ENCODE data around the gene CNPPD1.

CNPPD1 gene

DNA sequence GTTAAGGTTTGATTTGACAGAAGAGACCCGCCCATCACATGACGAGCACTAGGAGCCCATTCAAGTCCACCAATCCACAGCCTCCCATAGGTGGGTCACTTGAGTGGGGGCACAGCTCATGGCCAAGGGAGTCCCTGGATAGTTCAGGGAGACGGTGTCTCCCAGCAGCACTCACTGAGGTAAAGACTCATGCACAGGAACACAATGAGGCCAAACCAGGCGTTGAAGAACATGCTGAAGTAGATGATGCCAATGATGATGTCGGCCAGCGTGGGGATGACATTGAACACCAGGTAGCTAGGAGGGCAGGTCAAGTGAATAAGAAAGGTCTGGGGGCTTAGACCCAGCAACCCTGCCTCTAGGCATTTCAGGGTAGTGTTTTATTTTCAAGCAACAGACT, 38.1 kb upstream of the CNPPD1 start:
- H3K36me3 ChIP-seq = peaks cover 39% of the 10 kb centered on the region
- peaks cover 45 to 54% of the 10 kb centered on the region in 2 experiments for H3K4me1 ChIP-seq (ENCODE audit: control insufficient read depth in 1 of 2, insufficient read depth in 1 of 2, low read depth in 1 of 2, low read length in 1 of 2)
- H3K9me3 ChIP-seq = no peaks in the 10 kb centered on the region
- TF ChIP-seq, protein P1, sequence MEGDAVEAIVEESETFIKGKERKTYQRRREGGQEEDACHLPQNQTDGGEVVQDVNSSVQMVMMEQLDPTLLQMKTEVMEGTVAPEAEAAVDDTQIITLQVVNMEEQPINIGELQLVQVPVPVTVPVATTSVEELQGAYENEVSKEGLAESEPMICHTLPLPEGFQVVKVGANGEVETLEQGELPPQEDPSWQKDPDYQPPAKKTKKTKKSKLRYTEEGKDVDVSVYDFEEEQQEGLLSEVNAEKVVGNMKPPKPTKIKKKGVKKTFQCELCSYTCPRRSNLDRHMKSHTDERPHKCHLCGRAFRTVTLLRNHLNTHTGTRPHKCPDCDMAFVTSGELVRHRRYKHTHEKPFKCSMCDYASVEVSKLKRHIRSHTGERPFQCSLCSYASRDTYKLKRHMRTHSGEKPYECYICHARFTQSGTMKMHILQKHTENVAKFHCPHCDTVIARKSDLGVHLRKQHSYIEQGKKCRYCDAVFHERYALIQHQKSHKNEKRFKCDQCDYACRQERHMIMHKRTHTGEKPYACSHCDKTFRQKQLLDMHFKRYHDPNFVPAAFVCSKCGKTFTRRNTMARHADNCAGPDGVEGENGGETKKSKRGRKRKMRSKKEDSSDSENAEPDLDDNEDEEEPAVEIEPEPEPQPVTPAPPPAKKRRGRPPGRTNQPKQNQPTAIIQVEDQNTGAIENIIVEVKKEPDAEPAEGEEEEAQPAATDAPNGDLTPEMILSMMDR (IDR thresholded peaks at IDR 0.05) = no peak
- no peak overlapping the region for H3K27ac ChIP-seq
- peaks cover 21% of the 10 kb centered on the region for H3K27me3 ChIP-seq
- H3K4me3 ChIP-seq (ENCODE audit: low read depth in 1 of 2, low read length in 1 of 2) = no peak overlapping the region

DNA sequence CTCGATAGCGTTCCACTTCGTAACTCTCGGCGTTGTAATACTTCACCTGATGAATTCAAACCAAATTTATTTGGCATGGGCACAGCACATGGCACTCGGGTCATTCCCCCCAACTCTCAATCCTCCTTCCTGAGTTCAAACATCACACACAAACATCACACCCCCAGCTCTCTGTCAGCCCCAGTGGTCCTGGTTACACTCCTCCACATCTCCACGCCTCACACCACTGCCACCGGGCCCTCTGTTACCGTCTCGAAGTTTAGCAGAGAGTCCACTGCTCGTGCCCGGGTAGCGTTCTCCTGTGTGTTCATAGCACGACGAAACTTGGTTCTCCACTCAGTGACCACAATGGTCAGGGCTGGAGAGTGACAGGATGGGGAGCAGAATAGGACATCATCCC, 37.4 kb upstream of the CNPPD1 start:
- Histone ChIP-seq H3K27me3 (peaks cover 15% of the 10 kb centered on the region), H3K4me3 (ENCODE audit: low read depth in 1 of 2, low read length in 1 of 2) (no peak overlapping the region), H3K27ac (no peak overlapping the region), H3K36me3 (peaks cover 38% of the 10 kb centered on the region), H3K4me1 (ENCODE audit: control insufficient read depth in 1 of 2, insufficient read depth in 1 of 2, low read depth in 1 of 2, low read length in 1 of 2) (peaks cover 45 to 54% of the 10 kb centered on the region in 2 experiments), H3K9me3 (no peaks in the 10 kb centered on the region)
- TF ChIP-seq, protein P1 (IDR thresholded peaks at IDR 0.05) = no peak

DNA sequence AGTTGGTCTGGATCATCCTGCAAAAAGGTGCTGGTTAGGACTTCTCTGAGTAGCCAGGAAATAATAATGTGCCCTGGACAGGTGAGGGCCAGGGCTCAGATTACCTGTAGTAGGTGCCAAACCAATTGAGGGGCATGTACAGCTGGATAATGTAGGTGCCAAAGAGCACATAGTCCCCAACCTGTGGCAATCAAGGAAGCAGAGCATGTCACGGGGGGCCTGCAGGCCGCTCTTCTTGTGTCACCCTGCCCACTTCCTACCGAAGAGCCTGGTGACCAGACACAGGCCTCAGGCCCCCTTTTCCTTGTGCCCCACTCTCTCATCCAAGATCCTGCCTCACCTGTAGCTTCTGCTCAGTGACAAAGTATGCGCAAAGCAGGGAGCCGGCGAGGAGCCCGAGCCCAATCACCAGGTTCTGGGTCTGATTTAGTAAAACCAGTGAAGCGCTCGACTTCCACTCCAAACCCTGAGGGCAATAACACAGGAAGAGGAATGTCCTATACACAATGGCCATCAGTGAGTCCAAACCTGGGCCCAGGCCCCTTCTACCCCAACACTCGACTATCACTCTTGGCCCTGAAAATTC, 36.9 kb upstream of the CNPPD1 start:
- Histone ChIP-seq H3K4me3 (ENCODE audit: low read depth in 1 of 2, low read length in 1 of 2) (no peak overlapping the region), H3K9me3 (no peaks in the 10 kb centered on the region), H3K36me3 (peaks cover 39% of the 10 kb centered on the region), H3K4me1 (ENCODE audit: control insufficient read depth in 1 of 2, insufficient read depth in 1 of 2, low read depth in 1 of 2, low read length in 1 of 2) (peaks cover 45 to 54% of the 10 kb centered on the region in 2 experiments), H3K27ac (no peak overlapping the region), H3K27me3 (peaks cover 15% of the 10 kb centered on the region)
- TF ChIP-seq, protein P1 (IDR thresholded peaks at IDR 0.05) = no peak

DNA sequence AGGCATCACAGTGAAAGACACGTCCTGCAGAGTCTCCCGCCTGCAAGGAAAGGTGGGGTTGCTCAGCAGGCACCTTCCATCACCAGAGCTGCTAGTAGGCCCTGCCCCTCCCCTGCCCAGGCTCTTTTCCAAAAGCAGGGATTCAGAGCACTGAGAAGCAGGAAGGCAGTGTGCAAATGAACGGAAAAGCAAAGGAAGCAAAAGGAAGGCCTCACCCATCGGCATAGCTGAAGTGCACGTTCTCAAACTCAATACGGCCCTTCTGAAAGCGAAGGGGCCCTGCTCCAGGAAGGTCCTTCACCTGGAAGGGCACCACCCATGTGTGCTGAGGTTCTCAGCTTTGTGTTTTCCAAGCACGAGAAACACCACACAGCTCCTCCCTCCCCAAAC, 36.3 kb upstream of the CNPPD1 start:
- TF ChIP-seq, protein P1 (IDR thresholded peaks at IDR 0.05) = no peak
- Histone ChIP-seq H3K9me3 (no peaks in the 10 kb centered on the region), H3K36me3 (peaks cover 45% of the 10 kb centered on the region), H3K27ac (no peak overlapping the region), H3K4me1 (ENCODE audit: control insufficient read depth in 1 of 2, insufficient read depth in 1 of 2, low read depth in 1 of 2, low read length in 1 of 2) (peaks cover 45 to 54% of the 10 kb centered on the region in 2 experiments), H3K27me3 (peaks cover 15% of the 10 kb centered on the region), H3K4me3 (ENCODE audit: low read depth in 1 of 2, low read length in 1 of 2) (no peak overlapping the region)

DNA sequence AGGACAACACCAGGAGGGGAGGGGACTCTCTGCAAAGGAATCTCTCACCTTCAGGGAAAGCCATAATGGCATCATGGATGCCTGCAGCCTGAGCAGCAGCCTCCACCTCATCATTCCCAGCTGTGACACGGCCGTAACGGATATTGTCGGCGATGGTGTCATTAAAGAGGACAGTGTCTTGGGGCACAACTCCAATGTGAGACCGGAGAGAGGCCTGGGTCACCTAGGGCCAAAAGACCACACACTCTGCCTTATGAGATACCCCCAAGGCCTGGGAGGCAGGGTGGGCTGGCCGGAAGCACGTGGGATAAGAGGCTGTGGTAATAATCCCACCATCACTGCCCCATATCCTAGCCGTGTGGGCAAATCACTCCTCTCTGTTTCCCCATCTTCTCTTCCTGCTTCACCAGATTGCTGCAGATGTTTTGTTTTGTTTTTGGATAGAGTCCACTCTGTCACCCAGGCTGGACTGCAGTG, 34.2 kb upstream of the CNPPD1 start:
- peak overlapping the region; percentile 13 for H3K27ac ChIP-seq
- H3K4me3 ChIP-seq (ENCODE audit: low read depth in 1 of 2, low read length in 1 of 2) = no peak overlapping the region
- peaks cover 50% of the 10 kb centered on the region for H3K36me3 ChIP-seq
- TF ChIP-seq, protein P1 (IDR thresholded peaks at IDR 0.05) = no peak
- H3K27me3 ChIP-seq = peaks cover 6% of the 10 kb centered on the region
- H3K9me3 ChIP-seq = no peaks in the 10 kb centered on the region
- peaks cover 51 to 61% of the 10 kb centered on the region in 2 experiments for H3K4me1 ChIP-seq (ENCODE audit: control insufficient read depth in 1 of 2, insufficient read depth in 1 of 2, low read depth in 1 of 2, low read length in 1 of 2)

Measured in neutrophil (primary cell).